ENCODE data around the gene KHDC4. TPM values are rescaled to one million over a fixed set of nuclear protein-coding genes. Genes with fewer than 3 reads are reported as not detected.

KHDC4 gene
- total RNA-seq, 1 experiment from 2014 or later = 57.7 TPM

GRCh38 chr1:155968670-155969069 lies 34.5 kb upstream of the KHDC4 start:
- Histone ChIP-seq H3K23ac (ENCODE audit: insufficient read length, low read depth, low read length) (no peak overlapping the region), H3K23me2 (ENCODE audit: insufficient read length, low read depth, low read length, poor library complexity, severe bottlenecking) (no peaks in the 10 kb centered on the region), H3K79me1 (ENCODE audit: insufficient read depth, low read depth, low read length, poor library complexity, severe bottlenecking) (peaks cover 3% of the 10 kb centered on the region), H2AFZ (ENCODE audit: low read length) (no peak overlapping the region), H3K9ac (ENCODE audit: extremely low read depth, insufficient read length, low read length) (no peak overlapping the region), H3T11ph (ENCODE audit: low read length) (no peak overlapping the region), H3K14ac (ENCODE audit: insufficient read depth, low read length) (no peak overlapping the region), H4K8ac (replicated peaks; ENCODE audit: insufficient read length, low read depth, low read length) (no peak overlapping the region), H2BK20ac (ENCODE audit: low read depth, low read length, poor library complexity, severe bottlenecking) (no peak overlapping the region), H2BK120ac (ENCODE audit: low read depth, low read length, poor library complexity, severe bottlenecking) (no peak overlapping the region), H2BK12ac (ENCODE audit: insufficient read length, low read depth, low read length) (no peak overlapping the region), H2BK15ac (ENCODE audit: low read depth, low read length) (no peak overlapping the region), H3K4me2 (ENCODE audit: insufficient read depth, insufficient read length, low read length) (no peak overlapping the region), H2BK5ac (ENCODE audit: insufficient read length, low read length) (no peak overlapping the region), H3K56ac (ENCODE audit: insufficient read length, low read depth, low read length) (no peak overlapping the region), H3K79me2 (ENCODE audit: insufficient read depth, low read length) (peaks cover 17% of the 10 kb centered on the region), H3K4ac (ENCODE audit: low read depth, low read length) (no peak overlapping the region), H3K18ac (ENCODE audit: insufficient read length, low read depth, low read length) (no peak overlapping the region), H4K5ac (ENCODE audit: insufficient read length, low read depth, low read length) (no peak overlapping the region), H2AK5ac (ENCODE audit: insufficient read length, low read length) (no peak overlapping the region), H3K4me1 (ENCODE audit: insufficient read depth, low read length) (peaks cover 18% of the 10 kb centered on the region), H3K27me3 (ENCODE audit: insufficient read depth, low read length) (no peaks in the 10 kb centered on the region), H3K9me3 (ENCODE audit: control insufficient read depth, low read depth, low read length) (no peaks in the 10 kb centered on the region), H3K27ac (ENCODE audit: insufficient read length, low read depth, low read length) (no peak overlapping the region), H4K91ac (ENCODE audit: insufficient read length, low read depth, low read length) (no peak overlapping the region), H4K20me1 (ENCODE audit: control insufficient read depth, insufficient read depth, insufficient read length) (peaks cover 3% of the 10 kb centered on the region)
- H3K4me3 Mint-ChIP-seq = no peak overlapping the region
- H3K36me3 Mint-ChIP-seq (ENCODE audit: insufficient read depth in 1 of 3, low read depth in 3 of 3) = peaks cover 30 to 77% (median 70%) of the 10 kb centered on the region in 3 experiments
- TF ChIP-seq CTCF (conservative IDR thresholded peaks at IDR 0.05) = no peak
- WGBS (ENCODE audit: extremely low coverage, insufficient read length, low lambda C conversion rate) = no CpG with 5 or more reads among the region's 3 CpGs
- DNase-seq = no peak
- peaks cover 52 to 67% of the 10 kb centered on the region in 2 experiments for H3K4me1 Mint-ChIP-seq
- H3K27ac Mint-ChIP-seq = peak overlapping the region in 2 of 3 experiments; percentile 33 to 62; a peak in 3 of 7 replicates
- no peaks in the 10 kb centered on the region for H3K9me3 Mint-ChIP-seq
- no peaks in the 10 kb centered on the region for H3K27me3 Mint-ChIP-seq (ENCODE audit: low read depth)

Data from H9 (cell line).